Measurements from ENCODE around the gene CERT1.

The CERT1 gene

DNA sequence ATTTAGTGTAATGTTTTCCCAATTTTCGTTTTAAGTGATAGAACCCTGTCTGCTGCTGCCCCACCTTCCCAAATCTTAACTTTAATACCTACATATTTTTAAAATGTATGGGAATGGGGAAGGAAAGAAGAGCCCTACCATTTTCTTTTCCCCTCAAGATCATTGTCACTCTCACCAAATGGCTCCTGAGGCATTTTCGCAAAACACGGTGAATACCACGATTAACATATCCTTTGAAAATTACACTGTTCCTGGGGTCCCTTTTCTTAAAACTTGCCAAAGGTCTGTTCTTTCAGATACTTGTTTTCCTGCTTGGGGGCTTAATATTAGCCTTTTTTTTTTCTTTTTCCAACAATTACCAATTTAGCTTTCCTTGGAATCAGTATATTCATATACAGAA, 36.1 kb downstream of the CERT1 start:
- Histone ChIP-seq H3K27me3 (ENCODE audit: control insufficient read depth, insufficient read depth, low read length) (no peaks in the 10 kb centered on the region), H3K27ac (ENCODE audit: low read depth, low read length) (0 out of 2 replicates have a peak overlapping the region, but pooled peaks have one; percentile 43), H3K9ac (ENCODE audit: low read length) (no peak overlapping the region), H3K4me3 (ENCODE audit: low read depth, low read length) (no peak overlapping the region), H3K9me3 (ENCODE audit: control insufficient read depth, insufficient read depth, low read depth, low read length) (peaks cover 4% of the 10 kb centered on the region; the same call in 1 of the 2 replicates), H3K4me1 (ENCODE audit: control insufficient read depth, insufficient read depth, low read length) (peaks cover 33% of the 10 kb centered on the region), H3K36me3 (ENCODE audit: control insufficient read depth, insufficient read depth, low read length) (no peaks in the 10 kb centered on the region)

DNA sequence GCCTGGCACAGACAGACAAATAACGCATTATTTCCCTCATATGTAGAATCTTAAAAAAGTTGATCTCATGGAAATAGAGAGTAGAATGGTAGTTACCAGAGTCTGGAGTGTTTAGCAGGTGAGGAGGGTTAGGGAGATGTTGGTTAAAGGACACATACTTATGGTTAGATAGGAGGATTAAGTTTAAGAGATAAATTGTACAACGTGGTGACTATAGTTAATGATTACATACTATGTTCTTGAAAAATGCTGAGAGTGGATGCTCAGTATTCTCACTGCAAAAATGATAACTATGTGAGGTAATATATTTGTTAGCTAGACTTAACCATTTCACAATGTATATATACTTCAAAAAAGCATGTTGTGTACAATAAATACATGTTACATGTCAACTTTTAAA, 38.0 kb downstream of the CERT1 start:
- Histone ChIP-seq H3K4me3 (ENCODE audit: low read depth, low read length) (no peak overlapping the region), H3K27ac (ENCODE audit: low read depth, low read length) (no peak overlapping the region)

DNA sequence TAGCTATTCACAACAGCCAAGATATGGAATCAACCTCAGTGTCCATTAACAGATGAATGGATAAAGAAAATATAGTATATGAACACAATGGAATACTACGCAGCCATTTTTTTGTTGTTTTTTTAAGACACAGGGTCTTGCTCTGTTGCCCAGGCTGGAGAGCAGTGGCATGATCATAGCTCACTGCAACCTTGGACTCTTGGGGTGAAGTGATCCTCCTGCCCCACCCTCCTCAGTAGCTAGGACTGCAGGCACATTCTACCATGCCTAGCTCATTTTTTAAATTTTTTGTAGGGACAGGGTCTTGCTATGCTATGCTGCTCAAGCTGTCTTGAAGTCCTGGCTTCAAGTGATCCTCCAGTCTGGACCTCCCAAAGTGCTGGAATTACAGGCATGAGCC, 38.5 kb downstream of the CERT1 start:
- Histone ChIP-seq H3K9me3 (ENCODE audit: control insufficient read depth, insufficient read depth, low read depth, low read length) (peaks cover 4% of the 10 kb centered on the region; the same call in 1 of the 2 replicates), H3K9ac (ENCODE audit: low read length) (no peak overlapping the region), H3K4me1 (ENCODE audit: control insufficient read depth, insufficient read depth, low read length) (peaks cover 30% of the 10 kb centered on the region), H3K4me3 (ENCODE audit: low read depth, low read length) (no peak overlapping the region), H3K36me3 (ENCODE audit: control insufficient read depth, insufficient read depth, low read length) (no peaks in the 10 kb centered on the region), H3K27me3 (ENCODE audit: control insufficient read depth, insufficient read depth, low read length) (no peaks in the 10 kb centered on the region), H3K27ac (ENCODE audit: low read depth, low read length) (no peak overlapping the region)

More for the DNA sequence above, 38.0 kb downstream of the CERT1 start:
- peaks cover 4% of the 10 kb centered on the region; the same call in 1 of the 2 replicates for H3K9me3 ChIP-seq (ENCODE audit: control insufficient read depth, insufficient read depth, low read depth, low read length)
- H3K27me3 ChIP-seq (ENCODE audit: control insufficient read depth, insufficient read depth, low read length), result no peaks in the 10 kb centered on the region
- H3K9ac ChIP-seq (ENCODE audit: low read length), result no peak overlapping the region
- no peaks in the 10 kb centered on the region for H3K36me3 ChIP-seq (ENCODE audit: control insufficient read depth, insufficient read depth, low read length)
- peaks cover 31% of the 10 kb centered on the region for H3K4me1 ChIP-seq (ENCODE audit: control insufficient read depth, insufficient read depth, low read length)

DNA sequence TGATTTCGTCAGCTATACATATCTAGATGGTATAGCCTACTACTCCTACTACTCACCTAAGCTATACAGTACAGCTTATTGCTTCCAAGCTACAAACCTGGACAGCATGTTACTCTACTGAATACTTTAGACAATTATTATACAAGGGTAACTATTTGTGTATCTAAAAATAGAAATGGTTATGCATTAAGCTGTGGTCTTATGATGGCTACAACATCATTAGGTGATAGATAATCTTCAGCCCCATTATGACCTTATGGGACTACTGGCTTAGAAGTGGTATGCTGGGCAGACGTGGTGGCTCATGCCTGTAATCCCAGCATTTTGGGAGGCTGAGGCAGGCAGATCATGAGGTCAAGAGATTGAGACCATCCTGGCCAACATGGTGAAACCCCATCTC, 40.2 kb downstream of the CERT1 start:
- no peak overlapping the region for H3K9ac ChIP-seq (ENCODE audit: low read length)
- H3K36me3 ChIP-seq (ENCODE audit: control insufficient read depth, insufficient read depth, low read length), result no peaks in the 10 kb centered on the region
- peaks cover 25% of the 10 kb centered on the region for H3K4me1 ChIP-seq (ENCODE audit: control insufficient read depth, insufficient read depth, low read length)
- H3K9me3 ChIP-seq (ENCODE audit: control insufficient read depth, insufficient read depth, low read depth, low read length), result peaks cover 4% of the 10 kb centered on the region; the same call in 1 of the 2 replicates
- H3K4me3 ChIP-seq (ENCODE audit: low read depth, low read length), result no peak overlapping the region
- no peaks in the 10 kb centered on the region for H3K27me3 ChIP-seq (ENCODE audit: control insufficient read depth, insufficient read depth, low read length)
- no peak overlapping the region for H3K27ac ChIP-seq (ENCODE audit: low read depth, low read length)

DNA sequence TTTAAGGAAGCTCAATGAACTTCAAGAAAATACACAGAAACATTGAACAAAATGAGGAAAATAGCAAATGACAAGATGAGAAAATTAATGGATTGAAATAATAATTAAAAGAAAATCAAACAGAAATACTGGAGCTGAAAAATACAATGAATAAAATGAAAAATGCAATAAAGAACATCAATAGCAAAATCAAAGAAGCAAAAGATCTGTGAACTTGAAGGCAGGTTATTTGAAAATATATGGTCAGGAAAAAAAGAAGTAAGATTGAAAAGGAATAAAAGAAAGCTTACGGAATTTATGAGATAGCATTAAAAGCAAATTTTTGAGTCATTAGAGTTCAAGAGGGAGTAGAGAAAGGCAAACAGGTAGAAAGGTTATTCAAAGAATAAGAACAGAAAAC, 42.4 kb downstream of the CERT1 start:
- peaks cover 4% of the 10 kb centered on the region; the same call in 1 of the 2 replicates for H3K9me3 ChIP-seq (ENCODE audit: control insufficient read depth, insufficient read depth, low read depth, low read length)
- no peak overlapping the region for H3K4me3 ChIP-seq (ENCODE audit: low read depth, low read length)
- no peak overlapping the region for H3K9ac ChIP-seq (ENCODE audit: low read length)
- H3K4me1 ChIP-seq (ENCODE audit: control insufficient read depth, insufficient read depth, low read length), result peaks cover 26% of the 10 kb centered on the region
- H3K36me3 ChIP-seq (ENCODE audit: control insufficient read depth, insufficient read depth, low read length), result no peaks in the 10 kb centered on the region
- no peaks in the 10 kb centered on the region for H3K27me3 ChIP-seq (ENCODE audit: control insufficient read depth, insufficient read depth, low read length)
- no peak overlapping the region for H3K27ac ChIP-seq (ENCODE audit: low read depth, low read length)

DNA sequence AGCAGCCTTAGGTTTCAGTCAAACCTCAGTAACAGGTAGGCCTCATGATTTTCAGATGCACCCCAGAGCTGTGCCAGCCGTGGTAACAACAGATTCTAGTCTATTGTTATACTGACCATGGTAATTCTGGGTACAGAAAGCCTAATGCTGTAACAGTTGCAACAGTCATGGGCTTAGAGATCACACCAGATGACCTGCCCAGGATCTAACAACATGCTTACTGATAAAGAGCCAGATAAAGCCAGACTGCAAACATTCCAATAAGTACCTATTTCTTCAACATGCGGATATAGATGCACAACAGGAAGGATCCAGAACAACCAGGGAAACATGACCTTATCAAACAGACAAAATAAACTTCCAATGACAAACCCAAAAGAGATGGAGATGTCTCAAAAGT, 42.8 kb downstream of the CERT1 start:
- no peaks in the 10 kb centered on the region for H3K27me3 ChIP-seq (ENCODE audit: control insufficient read depth, insufficient read depth, low read length)
- peaks cover 30% of the 10 kb centered on the region for H3K4me1 ChIP-seq (ENCODE audit: control insufficient read depth, insufficient read depth, low read length)
- peaks cover 4% of the 10 kb centered on the region; the same call in 1 of the 2 replicates for H3K9me3 ChIP-seq (ENCODE audit: control insufficient read depth, insufficient read depth, low read depth, low read length)
- no peak overlapping the region for H3K27ac ChIP-seq (ENCODE audit: low read depth, low read length)
- H3K36me3 ChIP-seq (ENCODE audit: control insufficient read depth, insufficient read depth, low read length), result no peaks in the 10 kb centered on the region
- no peak overlapping the region for H3K4me3 ChIP-seq (ENCODE audit: low read depth, low read length)
- H3K9ac ChIP-seq (ENCODE audit: low read length), result no peak overlapping the region

DNA sequence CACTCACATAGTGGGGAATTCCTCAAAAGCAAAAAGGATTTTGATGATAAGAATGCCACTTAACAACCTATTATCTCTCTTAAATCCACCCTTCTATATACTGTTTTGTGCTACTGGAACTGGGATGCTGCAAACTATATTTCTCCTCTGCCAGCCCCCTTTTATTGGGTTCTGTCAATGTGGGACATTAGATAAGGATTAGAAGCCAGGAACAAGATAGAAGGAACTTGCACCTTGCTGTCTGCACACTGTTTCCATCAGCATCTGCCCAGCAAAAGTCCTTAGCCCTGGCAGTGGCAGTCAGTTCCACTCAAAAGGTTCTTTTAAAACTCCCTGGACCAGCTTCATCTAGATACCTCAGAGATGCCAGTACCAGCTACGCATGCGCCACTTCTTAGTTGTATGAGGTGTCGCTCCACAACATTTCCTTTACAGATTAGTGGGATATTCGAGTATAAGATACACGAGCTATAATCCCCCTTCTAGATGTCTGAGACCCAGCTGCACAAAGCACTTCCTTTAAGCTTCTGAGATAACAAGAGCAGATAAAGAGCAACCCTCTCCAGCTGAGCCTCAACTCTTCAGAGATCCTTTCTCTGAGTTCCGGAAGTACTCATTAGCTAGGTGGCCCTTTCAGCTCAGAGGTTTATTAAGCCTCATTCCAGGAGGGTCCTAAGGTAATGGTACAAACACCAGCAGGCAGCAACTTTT, 45.3 kb downstream of the CERT1 start:
- H3K27me3 ChIP-seq (ENCODE audit: control insufficient read depth, insufficient read depth, low read length), result no peaks in the 10 kb centered on the region
- H3K4me3 ChIP-seq (ENCODE audit: low read depth, low read length), result no peak overlapping the region
- H3K4me1 ChIP-seq (ENCODE audit: control insufficient read depth, insufficient read depth, low read length), result peaks cover 38% of the 10 kb centered on the region
- no peak overlapping the region for H3K9ac ChIP-seq (ENCODE audit: low read length)
- peaks cover 4% of the 10 kb centered on the region; the same call in 1 of the 2 replicates for H3K9me3 ChIP-seq (ENCODE audit: control insufficient read depth, insufficient read depth, low read depth, low read length)
- no peaks in the 10 kb centered on the region for H3K36me3 ChIP-seq (ENCODE audit: control insufficient read depth, insufficient read depth, low read length)
- H3K27ac ChIP-seq (ENCODE audit: low read depth, low read length), result no peak overlapping the region

DNA sequence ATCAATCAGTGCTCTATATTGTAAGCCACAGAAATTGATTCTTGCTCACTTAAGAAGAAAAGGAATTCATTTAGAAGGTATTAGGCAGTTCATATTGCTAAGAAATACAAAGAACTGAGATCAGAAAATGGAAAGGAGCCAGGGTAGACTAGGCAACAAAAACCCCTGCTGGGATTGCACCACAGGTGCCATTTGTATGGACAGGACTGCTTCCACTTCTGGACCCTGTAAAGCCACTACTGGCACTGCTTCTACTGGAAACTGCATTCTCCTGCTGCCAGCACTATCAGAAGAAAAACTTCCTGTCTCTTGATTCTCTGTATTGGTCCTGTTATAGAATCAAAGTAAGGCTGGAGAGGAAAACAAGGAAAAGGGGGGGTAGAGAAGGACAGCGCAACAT, 45.9 kb downstream of the CERT1 start:
- Histone ChIP-seq H3K4me3 (ENCODE audit: low read depth, low read length) (no peak overlapping the region), H3K9ac (ENCODE audit: low read length) (no peak overlapping the region), H3K27ac (ENCODE audit: low read depth, low read length) (no peak overlapping the region), H3K9me3 (ENCODE audit: control insufficient read depth, insufficient read depth, low read depth, low read length) (no peaks in the 10 kb centered on the region; the same call in 1 of the 2 replicates), H3K4me1 (ENCODE audit: control insufficient read depth, insufficient read depth, low read length) (peaks cover 44% of the 10 kb centered on the region), H3K36me3 (ENCODE audit: control insufficient read depth, insufficient read depth, low read length) (no peaks in the 10 kb centered on the region), H3K27me3 (ENCODE audit: control insufficient read depth, insufficient read depth, low read length) (no peaks in the 10 kb centered on the region)

DNA sequence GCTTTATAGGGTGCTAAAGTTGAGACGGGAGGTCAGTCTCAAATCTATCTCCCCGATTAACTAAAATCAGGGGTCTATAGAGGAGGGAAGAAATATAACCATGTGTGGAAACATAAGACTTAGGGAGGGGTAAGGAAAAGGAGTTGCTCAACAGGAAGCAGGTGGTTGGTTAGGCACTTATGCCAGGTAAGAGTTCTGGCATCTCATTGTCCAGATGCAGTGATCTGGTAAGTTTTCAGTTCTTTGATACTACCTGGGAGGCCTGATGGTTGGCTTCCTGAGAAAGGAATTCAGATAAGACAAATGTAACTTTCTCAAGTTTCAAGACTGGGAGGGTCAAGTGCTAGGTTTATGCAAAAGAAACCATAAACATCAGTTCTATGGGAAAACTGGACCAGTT, 47.7 kb downstream of the CERT1 start:
- H3K27me3 ChIP-seq (ENCODE audit: control insufficient read depth, insufficient read depth, low read length), result no peaks in the 10 kb centered on the region
- H3K9ac ChIP-seq (ENCODE audit: low read length), result no peak overlapping the region
- peaks cover 47% of the 10 kb centered on the region for H3K4me1 ChIP-seq (ENCODE audit: control insufficient read depth, insufficient read depth, low read length)
- H3K9me3 ChIP-seq (ENCODE audit: control insufficient read depth, insufficient read depth, low read depth, low read length), result no peaks in the 10 kb centered on the region; the same call in 1 of the 2 replicates
- no peak overlapping the region for H3K4me3 ChIP-seq (ENCODE audit: low read depth, low read length)
- no peak overlapping the region for H3K27ac ChIP-seq (ENCODE audit: low read depth, low read length)
- H3K36me3 ChIP-seq (ENCODE audit: control insufficient read depth, insufficient read depth, low read length), result no peaks in the 10 kb centered on the region

DNA sequence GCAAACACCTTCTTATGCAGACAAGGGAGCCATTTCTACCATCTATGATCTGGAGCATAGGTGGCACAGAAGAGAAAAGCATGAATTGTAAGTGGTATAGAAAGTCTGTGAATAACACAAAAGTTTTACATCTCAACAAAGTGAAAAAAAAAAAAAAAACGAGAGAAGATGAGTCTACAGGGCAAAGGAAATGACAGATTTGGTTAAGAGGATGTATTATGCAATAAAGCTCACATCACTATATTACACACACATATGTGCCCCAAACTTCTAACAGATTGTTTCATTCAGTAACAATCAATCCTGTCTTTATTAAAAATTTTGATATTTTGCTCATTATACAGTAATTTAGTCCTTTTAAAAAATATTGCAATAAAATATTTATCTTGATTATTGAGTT, 49.8 kb downstream of the CERT1 start:
- peaks cover 46% of the 10 kb centered on the region for H3K4me1 ChIP-seq (ENCODE audit: control insufficient read depth, insufficient read depth, low read length)
- H3K27ac ChIP-seq (ENCODE audit: low read depth, low read length), result no peak overlapping the region
- no peaks in the 10 kb centered on the region for H3K9me3 ChIP-seq (ENCODE audit: control insufficient read depth, insufficient read depth, low read depth, low read length)
- no peaks in the 10 kb centered on the region; the same call in 1 of the 2 replicates for H3K36me3 ChIP-seq (ENCODE audit: control insufficient read depth, insufficient read depth, low read length)
- no peaks in the 10 kb centered on the region for H3K27me3 ChIP-seq (ENCODE audit: control insufficient read depth, insufficient read depth, low read length)
- no peak overlapping the region for H3K4me3 ChIP-seq (ENCODE audit: low read depth, low read length)
- no peak overlapping the region for H3K9ac ChIP-seq (ENCODE audit: low read length)

DNA sequence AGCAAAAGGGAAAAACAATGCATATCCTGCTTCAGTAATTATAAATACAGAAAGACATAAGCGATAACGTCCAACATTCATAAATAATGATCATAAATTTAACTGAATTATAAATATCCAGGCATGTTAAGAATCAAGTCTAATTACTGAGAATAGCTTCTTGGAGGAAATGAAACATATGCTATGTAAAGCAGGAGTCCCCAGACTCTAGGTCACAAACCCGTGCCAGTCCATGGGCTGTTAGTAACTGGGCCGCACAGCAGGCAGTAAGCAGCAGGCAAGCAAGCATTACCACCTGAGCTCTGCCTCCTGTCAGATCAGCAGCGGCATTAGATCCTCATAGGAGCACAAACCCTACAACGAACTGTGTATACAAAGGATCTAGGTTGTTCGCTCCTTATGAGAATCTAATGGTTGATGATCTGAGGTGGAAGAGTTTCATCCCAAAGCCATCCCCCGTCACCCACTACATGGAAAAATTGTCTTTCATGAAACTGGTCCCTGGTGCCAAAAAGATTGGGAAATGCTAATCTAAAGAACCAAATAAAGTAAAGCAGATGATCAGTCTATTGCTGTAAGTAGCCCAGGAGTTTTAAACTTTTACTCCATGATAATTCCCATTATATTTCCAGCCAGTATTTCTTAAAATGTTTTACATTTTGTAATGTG, 50.4 kb downstream of the CERT1 start:
- Histone ChIP-seq H3K4me3 (ENCODE audit: low read depth, low read length) (no peak overlapping the region), H3K27me3 (ENCODE audit: control insufficient read depth, insufficient read depth, low read length) (no peaks in the 10 kb centered on the region), H3K27ac (ENCODE audit: low read depth, low read length) (no peak overlapping the region)

More for the DNA sequence above, 50.4 kb downstream of the CERT1 start:
- Histone ChIP-seq H3K36me3 (ENCODE audit: control insufficient read depth, insufficient read depth, low read length) (no peaks in the 10 kb centered on the region; the same call in 1 of the 2 replicates), H3K9ac (ENCODE audit: low read length) (no peak overlapping the region), H3K9me3 (ENCODE audit: control insufficient read depth, insufficient read depth, low read depth, low read length) (no peaks in the 10 kb centered on the region), H3K4me1 (ENCODE audit: control insufficient read depth, insufficient read depth, low read length) (peaks cover 40% of the 10 kb centered on the region)

Data from HUES6 (cell line).